Neural progenitor cell (in vitro differentiated cells): Measurements from ENCODE around the gene SLC51A. TPM values are rescaled to one million over a fixed set of nuclear protein-coding genes. Genes with fewer than 3 reads are reported as not detected.

Experiments
- DNase-seq: peaks from one replicate; pipeline ENCODE4 v3.0.0-alpha.2; 2016; ENCODE audit warnings: low spot score
- H2AFZ ChIP-seq: fragments of 200-600 bp; sonication (generic); replicated peaks from 2 replicates; pipeline ENCODE4 v1.6.1; 2016; ENCODE audit warnings: antibody characterized with exemption
- H3F3A ChIP-seq: fragments of 200-600 bp; sonication (generic); 2 replicates; pipeline ENCODE4 v1.6.1; 2016; ENCODE audit warnings: antibody characterized with exemption, low read depth
- H3K27ac ChIP-seq: fragments of 200-600 bp; sonication (generic); 2 replicates; pipeline ENCODE4 v1.5.1; 2016; ENCODE audit warnings: mild to moderate bottlenecking
- H3K27me3 ChIP-seq: fragments of 200-600 bp; sonication (generic); 2 replicates; pipeline ENCODE4 v1.6.1; 2016; ENCODE audit warnings: mild to moderate bottlenecking, moderate library complexity
- H3K36me3 ChIP-seq: fragments of 200-600 bp; sonication (generic); 2 replicates; pipeline ENCODE4 v1.5.1; 2016
- H3K4me1 ChIP-seq: fragments of 200-600 bp; sonication (generic); 2 replicates; pipeline ENCODE4 v1.6.1; 2016; ENCODE audit warnings: mixed run types
- H3K4me2 ChIP-seq: fragments of 200-600 bp; sonication (generic); 2 replicates; pipeline ENCODE4 v1.6.1; 2016
- H3K4me3 ChIP-seq: fragments of 200-600 bp; sonication (generic); 2 replicates; pipeline ENCODE4 v1.5.1; 2016
- H3K79me2 ChIP-seq: fragments of 200-600 bp; sonication (generic); 2 replicates; pipeline ENCODE4 v1.6.1; 2016; ENCODE audit warnings: low read depth
- H3K9ac ChIP-seq: fragments of 200-600 bp; sonication (generic); 2 replicates; pipeline ENCODE4 v1.6.1; 2016
- H3K9me3 ChIP-seq: fragments of 200-600 bp; sonication (generic); 2 replicates; pipeline ENCODE4 v1.5.1; 2016; ENCODE audit warnings: low read depth
- H4K20me1 ChIP-seq: fragments of 200-600 bp; sonication (generic); 2 replicates; pipeline ENCODE4 v1.6.1; 2016; ENCODE audit warnings: low read depth
- H3K27ac Mint-ChIP-seq: 3 replicates; pipeline ENCODE4 v1.8.0; 2021; ENCODE audit warnings: mixed read lengths
- H3K27me3 Mint-ChIP-seq: 2 replicates; pipeline ENCODE4 v1.8.0; 2022; ENCODE audit warnings: low read depth, mild to moderate bottlenecking, inconsistent platforms, moderate library complexity, mixed read lengths; ENCODE audit not compliant: insufficient read depth
- H3K36me3 Mint-ChIP-seq: 3 replicates; pipeline ENCODE4 v1.8.0; 2021; ENCODE audit warnings: mixed read lengths
- H3K4me1 Mint-ChIP-seq: 3 replicates; pipeline ENCODE4 v1.8.0; 2021; ENCODE audit warnings: mixed read lengths
- H3K4me3 Mint-ChIP-seq: 3 replicates; pipeline ENCODE4 v1.8.0; 2021; ENCODE audit warnings: mild to moderate bottlenecking, moderate library complexity, mixed read lengths
- H3K9me3 Mint-ChIP-seq: 3 replicates; pipeline ENCODE4 v1.8.0; 2020; ENCODE audit warnings: mixed read lengths
- CTCF ChIP-seq: fragments of 200-600 bp; sonication (generic); IDR thresholded peaks from 2 replicates; pipeline ENCODE4 v1.5.1; 2017; ENCODE audit warnings: antibody characterized with exemption, mild to moderate bottlenecking
- EZH2 ChIP-seq: fragments of 200-600 bp; sonication (generic); IDR thresholded peaks from 2 replicates; pipeline ENCODE4 v1.6.1; 2017; ENCODE audit warnings: antibody characterized with exemption, mild to moderate bottlenecking, moderate library complexity
- EZH2phosphoT487 ChIP-seq: fragments of 200-600 bp; sonication (generic); IDR thresholded peaks from 2 replicates; pipeline ENCODE4 v1.6.1; 2017; ENCODE audit warnings: antibody characterized with exemption
- total RNA-seq: library from RNA; depleted of rRNA; stranded (reverse); fragments of >200 nt; gene quantifications from 2 replicates; pipeline ENCODE4 v1.2.3, GENCODE V29; 2015; ENCODE audit warnings: low replicate concordance

SLC51A gene
- total RNA-seq, 1 donor from 2014 or later = not detected

- no peaks in the 10 kb centered on the region for H3K27me3 ChIP-seq
- H3K9ac ChIP-seq = no peak overlapping the region
- no peak for TF ChIP-seq CTCF
- TF ChIP-seq EZH2 = no peak
- no peak for TF ChIP-seq EZH2phosphoT487
- H3F3A ChIP-seq = no peaks in the 10 kb centered on the region
- no peak overlapping the region for H2AFZ ChIP-seq
- no peaks in the 10 kb centered on the region for H3K4me1 ChIP-seq
- no peak overlapping the region for H3K27ac ChIP-seq
- H3K9me3 ChIP-seq = no peaks in the 10 kb centered on the region
- no peaks in the 10 kb centered on the region for H3K79me2 ChIP-seq
- no peaks in the 10 kb centered on the region for H3K36me3 ChIP-seq
- no peak overlapping the region for H3K4me3 ChIP-seq
- no peaks in the 10 kb centered on the region for H4K20me1 ChIP-seq
- DNase-seq = no peak
- Mint-ChIP-seq H3K4me3 (no peak overlapping the region), H3K9me3 (no peaks in the 10 kb centered on the region), H3K27me3 (peaks cover 3% of the 10 kb centered on the region), H3K36me3 (peaks cover 4% of the 10 kb centered on the region), H3K27ac (no peak overlapping the region), H3K4me1 (no peaks in the 10 kb centered on the region)
- H3K4me2 ChIP-seq = no peak overlapping the region
Observed at GRCh38 chr3:196236223-196236622, 19.9 kb downstream of the SLC51A start.

GRCh38 chr3:196237203-196237602, 20.9 kb downstream of the SLC51A start:
- no peaks in the 10 kb centered on the region for H3F3A ChIP-seq
- H4K20me1 ChIP-seq = no peaks in the 10 kb centered on the region
- peaks cover 10% of the 10 kb centered on the region for H3K36me3 Mint-ChIP-seq
- no peak overlapping the region for H3K4me3 ChIP-seq
- H3K27me3 Mint-ChIP-seq = peaks cover 2% of the 10 kb centered on the region
- no peak overlapping the region for H3K4me3 Mint-ChIP-seq
- H3K4me1 ChIP-seq = no peaks in the 10 kb centered on the region
- H3K9me3 ChIP-seq = no peaks in the 10 kb centered on the region
- H3K4me2 ChIP-seq = no peak overlapping the region
- H3K27me3 ChIP-seq = no peaks in the 10 kb centered on the region
- H2AFZ ChIP-seq = no peak overlapping the region
- H3K9ac ChIP-seq = no peak overlapping the region
- no peaks in the 10 kb centered on the region for H3K4me1 Mint-ChIP-seq
- no peak overlapping the region for H3K27ac Mint-ChIP-seq
- no peak for TF ChIP-seq EZH2
- no peak for TF ChIP-seq EZH2phosphoT487
- no peak for TF ChIP-seq CTCF
- no peaks in the 10 kb centered on the region for H3K79me2 ChIP-seq
- H3K9me3 Mint-ChIP-seq = no peaks in the 10 kb centered on the region
- DNase-seq = no peak
- no peaks in the 10 kb centered on the region for H3K36me3 ChIP-seq
- H3K27ac ChIP-seq = no peak overlapping the region

GRCh38 chr3:196238612-196239560, 22.6 kb downstream of the SLC51A start:
- H3K4me3 Mint-ChIP-seq = no peak overlapping the region
- no peaks in the 10 kb centered on the region for H3K9me3 Mint-ChIP-seq
- DNase-seq = no peak
- Histone ChIP-seq H3K79me2 (no peaks in the 10 kb centered on the region), H3K9me3 (no peaks in the 10 kb centered on the region), H3K27me3 (no peaks in the 10 kb centered on the region), H4K20me1 (no peaks in the 10 kb centered on the region), H3K36me3 (no peaks in the 10 kb centered on the region), H3K27ac (no peak overlapping the region), H2AFZ (no peak overlapping the region), H3F3A (no peaks in the 10 kb centered on the region), H3K9ac (no peak overlapping the region), H3K4me2 (no peak overlapping the region), H3K4me3 (no peak overlapping the region), H3K4me1 (no peaks in the 10 kb centered on the region)
- peaks cover 17% of the 10 kb centered on the region for H3K36me3 Mint-ChIP-seq
- TF ChIP-seq EZH2phosphoT487 (no peak), EZH2 (no peak), CTCF (no peak)
- peaks cover 2% of the 10 kb centered on the region for H3K27me3 Mint-ChIP-seq
- no peaks in the 10 kb centered on the region for H3K4me1 Mint-ChIP-seq
- H3K27ac Mint-ChIP-seq = no peak overlapping the region
